Measurements from ENCODE around the gene LACC1.

GRCh38 chr13:43838909-43839308, 40.8 kb upstream of the LACC1 start:
- TF ChIP-seq CTCF (IDR thresholded peaks at IDR 0.05) (no peak), EZH2 (IDR thresholded peaks at IDR 0.05) (no peak), EZH2phosphoT487 (IDR thresholded peaks at IDR 0.05) (no peak)

Data from neural progenitor cell (in vitro differentiated cells).